RPMI7951 (cell line): ENCODE results near the gene NECTIN2. TPM values are rescaled to one million over a fixed set of nuclear protein-coding genes. Genes with fewer than 3 reads are reported as not detected.
"Not testable (repeated sequence)": the region's sequence is repeated elsewhere in the genome, so short reads cannot be mapped to it uniquely, and the experiment has no call there.

Experiments used
- DNase-seq: peaks from one replicate; pipeline ENCODE4 v3.0.0-alpha.2; 2012; ENCODE audit warnings: low read depth
- total RNA-seq: library from RNA; depleted of rRNA; stranded (reverse); fragments of >200 nt; shearing (Covaris generic); gene quantifications from 2 replicates; pipeline ENCODE4 v1.2.3, GENCODE V29; 2014

The NECTIN2 gene
- total RNA-seq, 1 experiment from 2014 or later = 49.3 TPM

- no peak for DNase-seq
Observed at GRCh38 chr19:44884566-44884965, 38.5 kb downstream of the NECTIN2 start.

GRCh38 chr19:44886141-44886540 is 40.0 kb downstream of the NECTIN2 start:
- DNase-seq = no peak

GRCh38 chr19:44887648-44888047 is 41.6 kb downstream of the NECTIN2 start:
- no peak for DNase-seq

- DNase-seq = not testable (repeated sequence)
Observed at GRCh38 chr19:44888335-44888734, 42.2 kb downstream of the NECTIN2 start.

GRCh38 chr19:44889830-44890365 is 43.8 kb downstream of the NECTIN2 start:
- DNase-seq = no peak

- DNase-seq = peak; percentile 100
Observed at GRCh38 chr19:44890366-44891015, 44.4 kb downstream of the NECTIN2 start.

DNA sequence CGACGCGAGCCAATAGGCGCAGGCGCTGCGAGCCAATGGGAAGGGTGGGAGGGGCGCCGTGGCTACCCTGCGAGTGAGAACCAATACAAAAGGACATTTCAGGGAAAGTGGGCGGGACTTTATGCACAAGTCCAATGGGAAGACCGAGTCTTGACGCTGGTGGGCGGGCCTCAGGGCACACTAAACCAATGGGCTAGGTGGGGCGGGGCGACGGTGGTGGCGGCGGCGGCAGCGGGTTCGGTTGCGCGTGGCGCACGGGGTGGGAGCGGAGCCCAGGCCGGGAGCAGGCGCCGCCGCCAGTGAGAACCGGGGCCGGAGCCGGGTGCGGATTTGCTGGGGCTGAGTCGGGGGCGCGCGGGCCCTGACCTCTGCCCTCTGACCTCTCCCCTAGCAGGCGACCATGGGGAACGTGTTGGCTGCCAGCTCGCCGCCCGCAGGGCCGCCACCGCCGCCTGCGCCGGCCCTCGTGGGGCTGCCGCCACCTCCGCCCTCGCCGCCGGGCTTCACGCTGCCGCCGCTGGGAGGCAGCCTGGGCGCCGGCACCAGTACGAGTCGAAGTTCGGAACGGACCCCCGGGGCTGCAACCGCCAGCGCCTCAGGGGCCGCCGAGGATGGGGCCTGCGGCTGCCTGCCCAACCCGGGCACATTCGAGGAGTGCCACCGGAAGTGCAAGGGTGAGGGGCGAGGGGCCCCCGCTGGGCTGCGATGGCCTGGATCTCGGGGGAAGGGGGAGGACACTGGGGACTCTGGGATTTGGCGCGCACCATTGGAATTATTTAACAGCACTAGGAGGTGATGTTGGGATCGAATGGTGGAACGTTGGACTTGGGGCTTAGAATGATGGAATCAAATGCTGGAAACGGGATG is 45.2 kb downstream of the NECTIN2 start, which contains the start of gene TOMM40:
TOMM40 (plus strand) TSS at position 239 of the 867 bp plus-strand sequence; CDS start at position 401, 162 bp downstream.
- no peak for DNase-seq

GRCh38 chr19:44892932-44893331 is 46.8 kb downstream of the NECTIN2 start:
- no peak for DNase-seq

GRCh38 chr19:44893332-44894051 is 47.4 kb downstream of the NECTIN2 start:
- DNase-seq = no peak

- DNase-seq = no peak
Observed at GRCh38 chr19:44894052-44894400, 47.9 kb downstream of the NECTIN2 start.

DNA sequence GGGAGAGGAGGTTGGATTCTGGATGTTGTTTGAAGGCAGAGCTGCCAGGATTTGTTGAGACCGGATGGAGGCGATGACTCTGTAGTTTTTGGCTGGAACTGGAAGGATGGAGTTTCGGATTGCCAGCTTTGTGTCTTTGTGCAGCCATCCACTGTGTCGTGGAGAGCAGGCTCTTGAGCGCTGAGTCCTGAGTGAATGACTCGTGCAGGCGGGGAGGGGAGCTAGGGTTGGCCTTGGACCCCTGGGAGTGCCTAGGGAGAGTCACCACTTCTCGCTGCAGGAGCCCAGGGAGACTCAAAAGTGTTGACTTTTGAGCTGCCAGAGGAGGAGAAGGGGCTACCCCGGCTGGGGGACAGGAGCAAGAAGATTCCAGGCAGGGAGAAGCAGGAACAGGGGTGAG is 48.8 kb downstream of the NECTIN2 start:
- no peak for DNase-seq

- DNase-seq = no peak
Observed at GRCh38 chr19:44897835-44898234, 51.7 kb downstream of the NECTIN2 start.

- no peak for DNase-seq
Observed at GRCh38 chr19:44900328-44901244, 54.5 kb downstream of the NECTIN2 start.

GRCh38 chr19:44903216-44903601 is 57.1 kb downstream of the NECTIN2 start:
- no peak for DNase-seq

DNA sequence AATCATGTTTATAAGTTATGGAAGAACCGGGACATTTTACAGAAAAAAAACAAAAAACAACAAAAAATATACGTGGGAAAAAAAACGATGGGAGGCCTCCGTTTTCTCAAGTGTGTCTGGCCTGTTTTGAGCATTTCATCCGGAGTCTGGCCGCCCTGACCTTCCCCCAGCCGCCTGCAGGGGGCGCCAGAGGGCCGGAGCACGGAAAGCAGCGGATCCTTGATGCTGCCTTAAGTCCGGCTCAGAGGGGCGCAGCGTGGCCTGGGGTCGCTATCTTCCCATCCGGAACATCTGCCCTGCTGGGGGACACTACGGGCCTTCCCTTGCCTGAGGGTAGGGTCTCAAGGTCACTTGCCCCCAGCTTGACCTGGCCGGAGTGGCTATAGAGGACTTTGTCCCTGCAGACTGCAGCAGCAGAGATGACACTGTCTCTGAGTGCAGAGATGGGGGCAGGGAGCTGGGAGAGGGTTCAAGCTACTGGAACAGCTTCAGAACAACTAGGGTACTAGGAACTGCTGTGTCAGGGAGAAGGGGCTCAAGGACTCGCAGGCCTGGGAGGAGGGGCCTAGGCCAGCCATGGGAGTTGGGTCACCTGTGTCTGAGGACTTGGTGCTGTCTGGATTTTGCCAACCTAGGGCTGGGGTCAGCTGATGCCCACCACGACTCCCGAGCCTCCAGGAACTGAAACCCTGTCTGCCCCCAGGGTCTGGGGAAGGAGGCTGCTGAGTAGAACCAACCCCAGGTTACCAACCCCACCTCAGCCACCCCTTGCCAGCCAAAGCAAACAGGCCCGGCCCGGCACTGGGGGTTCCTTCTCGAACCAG is 57.7 kb downstream of the NECTIN2 start:
- peak; percentile 47 for DNase-seq

GRCh38 chr19:44904426-44904994 is 58.4 kb downstream of the NECTIN2 start:
- DNase-seq = no peak

DNA sequence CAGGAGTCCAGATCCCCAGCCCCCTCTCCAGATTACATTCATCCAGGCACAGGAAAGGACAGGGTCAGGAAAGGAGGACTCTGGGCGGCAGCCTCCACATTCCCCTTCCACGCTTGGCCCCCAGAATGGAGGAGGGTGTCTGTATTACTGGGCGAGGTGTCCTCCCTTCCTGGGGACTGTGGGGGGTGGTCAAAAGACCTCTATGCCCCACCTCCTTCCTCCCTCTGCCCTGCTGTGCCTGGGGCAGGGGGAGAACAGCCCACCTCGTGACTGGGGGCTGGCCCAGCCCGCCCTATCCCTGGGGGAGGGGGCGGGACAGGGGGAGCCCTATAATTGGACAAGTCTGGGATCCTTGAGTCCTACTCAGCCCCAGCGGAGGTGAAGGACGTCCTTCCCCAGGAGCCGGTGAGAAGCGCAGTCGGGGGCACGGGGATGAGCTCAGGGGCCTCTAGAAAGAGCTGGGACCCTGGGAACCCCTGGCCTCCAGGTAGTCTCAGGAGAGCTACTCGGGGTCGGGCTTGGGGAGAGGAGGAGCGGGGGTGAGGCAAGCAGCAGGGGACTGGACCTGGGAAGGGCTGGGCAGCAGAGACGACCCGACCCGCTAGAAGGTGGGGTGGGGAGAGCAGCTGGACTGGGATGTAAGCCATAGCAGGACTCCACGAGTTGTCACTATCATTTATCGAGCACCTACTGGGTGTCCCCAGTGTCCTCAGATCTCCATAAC is 59.5 kb downstream of the NECTIN2 start, which contains the start of gene APOE:
APOE (plus strand) TSS at position 360 of the 724 bp plus-strand sequence. CDS start 829 bp downstream, outside the sequence.
- no peak for DNase-seq

- DNase-seq = no peak
Observed at GRCh38 chr19:44907613-44908012, 61.5 kb downstream of the NECTIN2 start.
